Superior temporal gyrus (tissue), 1 donor: ENCODE data around the gene SPI1.

Source experiments
- DNase-seq: peaks from one replicate; pipeline ENCODE4 v3.0.0-alpha.2; 2016; ENCODE audit errors: extremely low spot score

The SPI1 gene

GRCh38 chr11:47406896-47407745 lies 28.8 kb upstream of the SPI1 start:
- no peak for DNase-seq

GRCh38 chr11:47403571-47403970 lies 25.2 kb upstream of the SPI1 start:
- DNase-seq = no peak

GRCh38 chr11:47403135-47403534 lies 24.8 kb upstream of the SPI1 start:
- DNase-seq = no peak

- no peak for DNase-seq
These were observed 22.5 kb upstream of the SPI1 start for GRCh38 chr11:47400768-47401279.

- DNase-seq = no peak
These were observed 21.8 kb upstream of the SPI1 start for GRCh38 chr11:47399860-47400767.

GRCh38 chr11:47398551-47398950 lies 20.2 kb upstream of the SPI1 start:
- DNase-seq = no peak

GRCh38 chr11:47398011-47398410 lies 19.7 kb upstream of the SPI1 start:
- DNase-seq = no peak

GRCh38 chr11:47396049-47396320 lies 17.6 kb upstream of the SPI1 start:
- DNase-seq = no peak

- DNase-seq = no peak
These were observed 17.1 kb upstream of the SPI1 start for GRCh38 chr11:47395223-47396048.

GRCh38 chr11:47394322-47395222 lies 16.2 kb upstream of the SPI1 start:
- DNase-seq = no peak

GRCh38 chr11:47394050-47394321 lies 15.6 kb upstream of the SPI1 start:
- no peak for DNase-seq

- no peak for DNase-seq
These were observed 15.1 kb upstream of the SPI1 start for GRCh38 chr11:47393163-47394049.

GRCh38 chr11:47392546-47393162 lies 14.3 kb upstream of the SPI1 start:
- no peak for DNase-seq

GRCh38 chr11:47391711-47392432 lies 13.5 kb upstream of the SPI1 start:
- no peak for DNase-seq

GRCh38 chr11:47391077-47391583 lies 12.8 kb upstream of the SPI1 start:
- no peak for DNase-seq

- DNase-seq = no peak
These were observed 12.0 kb upstream of the SPI1 start for GRCh38 chr11:47390422-47390760.

GRCh38 chr11:47389577-47390421 lies 11.5 kb upstream of the SPI1 start:
- no peak for DNase-seq
